Lung (tissue), 12 donors: ENCODE data around the gene RGS17. TPM values are rescaled to one million over a fixed set of nuclear protein-coding genes. Genes with fewer than 3 reads are reported as not detected.

ENCODE experiments used
- ATAC-seq: fragments of 200-7000 bp; cut with Tn5 transposase; one replicate; pipeline ENCODE4 v1.9.1; 2020; ENCODE audit warnings: moderate number of reproducible peaks; ENCODE audit not compliant: insufficient read depth, low FRiP score
- DNase-seq, 3 donors: peaks; one replicate each; pipeline ENCODE4 v3.0.0-alpha.2; 2013 to 2017
- H3K27ac ChIP-seq, 2 donors: one replicate each; pipeline ENCODE4 v1.5.1; 2013; ENCODE audit warnings: mild to moderate bottlenecking in 2 of 2, moderate library complexity in 2 of 2, control low read depth in 1 of 2, inconsistent platforms in 1 of 2, low read depth in 1 of 2, low read length in 1 of 2
- H3K27me3 ChIP-seq, 3 donors: one replicate each; pipeline ENCODE4 v1.5.1; 2013; ENCODE audit warnings: low read length in 2 of 3; ENCODE audit not compliant: control insufficient read depth in 3 of 3, insufficient read depth in 3 of 3
- H3K36me3 ChIP-seq, 4 donors: one replicate each; pipeline ENCODE4 v1.5.1; 2013; ENCODE audit warnings: low read length in 4 of 4, mild to moderate bottlenecking in 1 of 4, moderate library complexity in 1 of 4; ENCODE audit not compliant: control insufficient read depth in 4 of 4, insufficient read depth in 4 of 4
- H3K4me1 ChIP-seq, 5 donors: one replicate each; pipeline ENCODE4 v1.5.1; 2013; ENCODE audit warnings: low read length in 5 of 5, mild to moderate bottlenecking in 2 of 5, moderate library complexity in 1 of 5; ENCODE audit not compliant: control insufficient read depth in 5 of 5, insufficient read depth in 5 of 5
- H3K4me3 ChIP-seq: one replicate; pipeline ENCODE4 v1.5.1; 2013; ENCODE audit warnings: mild to moderate bottlenecking, control low read depth, moderate library complexity
- H3K9ac ChIP-seq, 2 donors: one replicate each; pipeline ENCODE4 v1.5.1; 2013; ENCODE audit warnings: low read length in 2 of 2, control low read depth in 1 of 2; ENCODE audit not compliant: insufficient read depth in 1 of 2
- H3K9me3 ChIP-seq, 4 donors: one replicate each; pipeline ENCODE4 v1.5.1; 2013; ENCODE audit warnings: low read length in 3 of 4, mild to moderate bottlenecking in 1 of 4, moderate library complexity in 1 of 4; ENCODE audit not compliant: control insufficient read depth in 4 of 4, insufficient read depth in 3 of 4
- WGBS, 2 donors: extraction: QIAGEN DNeasy Blood & Tissue Kit; methylation state at CpG; one replicate each; pipeline ENCODE4 v1.1.7; 2013; 5-methylcytosine and 5-hydroxymethylcytosine counted together
- polyA plus RNA-seq, 2 donors: library from polyadenylated mRNA; stranded (reverse); fragments of 200-250 nt; gene quantifications; one replicate each; pipeline ENCODE4 v1.2.1, GENCODE V29; 2013
- total RNA-seq, 2 donors: library from RNA; depleted of rRNA in 1 of 2; stranded (reverse); fragments of >200 nt in 1 of 2; gene quantifications; one replicate each; pipeline ENCODE4 v1.2.1, GENCODE V29; 2014 to 2021
- TF ChIP-seq, protein P1 (sequence below): IDR thresholded peaks from 2 replicates; pipeline ENCODE4 v1.5.1; 2012; ENCODE audit warnings: mild to moderate bottlenecking; ENCODE audit errors: control extremely low read depth, extremely low read depth
- donor health status: control.
- donor health status: control.
- donor health status: Bipolar disorder and iron deficiency.
- donor health status: healthy.
- donor health status: DM: yes; HTN: yes; CAD: no.

The RGS17 gene
- total and polyA plus RNA-seq, 4 donors: 0.17 to 1.7 (median 0.41) TPM

DNA sequence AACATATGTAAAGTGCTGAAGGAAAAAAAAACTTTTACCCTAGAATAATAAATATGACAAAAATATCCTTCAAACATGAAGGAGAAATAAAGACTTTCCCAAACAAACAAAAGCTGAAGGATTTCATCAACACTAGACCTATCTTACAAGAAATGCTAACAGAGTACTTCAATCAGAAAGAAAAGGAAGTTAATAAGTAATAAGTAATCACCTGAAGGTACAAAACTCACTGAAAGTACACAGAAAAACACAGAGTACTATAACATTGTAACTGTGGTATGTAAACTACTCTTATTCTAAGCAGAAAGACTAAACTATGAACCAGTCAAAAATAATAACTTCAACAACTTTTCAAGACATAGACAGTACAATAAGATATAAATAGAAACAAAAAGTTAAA is 67.1 kb downstream of the RGS17 start:
- no peak overlapping the region for H3K4me3 ChIP-seq
- H3K27me3 ChIP-seq: no peaks in the 10 kb centered on the region
- TF ChIP-seq, protein P1, sequence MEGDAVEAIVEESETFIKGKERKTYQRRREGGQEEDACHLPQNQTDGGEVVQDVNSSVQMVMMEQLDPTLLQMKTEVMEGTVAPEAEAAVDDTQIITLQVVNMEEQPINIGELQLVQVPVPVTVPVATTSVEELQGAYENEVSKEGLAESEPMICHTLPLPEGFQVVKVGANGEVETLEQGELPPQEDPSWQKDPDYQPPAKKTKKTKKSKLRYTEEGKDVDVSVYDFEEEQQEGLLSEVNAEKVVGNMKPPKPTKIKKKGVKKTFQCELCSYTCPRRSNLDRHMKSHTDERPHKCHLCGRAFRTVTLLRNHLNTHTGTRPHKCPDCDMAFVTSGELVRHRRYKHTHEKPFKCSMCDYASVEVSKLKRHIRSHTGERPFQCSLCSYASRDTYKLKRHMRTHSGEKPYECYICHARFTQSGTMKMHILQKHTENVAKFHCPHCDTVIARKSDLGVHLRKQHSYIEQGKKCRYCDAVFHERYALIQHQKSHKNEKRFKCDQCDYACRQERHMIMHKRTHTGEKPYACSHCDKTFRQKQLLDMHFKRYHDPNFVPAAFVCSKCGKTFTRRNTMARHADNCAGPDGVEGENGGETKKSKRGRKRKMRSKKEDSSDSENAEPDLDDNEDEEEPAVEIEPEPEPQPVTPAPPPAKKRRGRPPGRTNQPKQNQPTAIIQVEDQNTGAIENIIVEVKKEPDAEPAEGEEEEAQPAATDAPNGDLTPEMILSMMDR: no peak
- H3K9ac ChIP-seq: no peak overlapping the region
- peaks cover 0 to 10% (median 4%) of the 10 kb centered on the region in 4 donors for H3K9me3 ChIP-seq
- H3K4me1 ChIP-seq: no peaks in the 10 kb centered on the region
- ATAC-seq (no peak), DNase-seq (no peak)
- H3K27ac ChIP-seq: no peak overlapping the region
- H3K36me3 ChIP-seq: no peaks in the 10 kb centered on the region

DNA sequence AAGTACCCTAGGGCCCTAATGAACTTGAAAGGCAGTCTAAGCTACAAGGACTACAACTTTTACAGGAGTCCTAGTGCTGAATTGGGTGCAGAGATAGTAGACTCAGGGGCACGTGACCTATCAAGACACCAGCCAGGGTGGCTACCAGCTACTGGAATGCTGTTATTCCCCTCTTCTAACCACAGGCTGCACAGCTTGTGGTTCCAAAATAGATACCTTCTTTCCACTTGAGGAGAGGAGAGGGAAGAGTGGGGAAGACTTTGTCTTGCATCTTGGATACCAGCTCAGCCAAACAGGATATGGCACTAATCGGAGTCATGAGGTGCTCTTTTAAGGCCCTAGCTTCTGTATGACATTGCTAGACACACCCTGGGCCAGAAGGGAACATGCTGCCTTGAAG is 68.6 kb downstream of the RGS17 start:
- DNase-seq (no peak), ATAC-seq (no peak)
- Histone ChIP-seq H3K9me3 (peaks cover 0 to 10% (median 4%) of the 10 kb centered on the region in 4 donors), H3K9ac (no peak overlapping the region), H3K4me3 (no peak overlapping the region), H3K4me1 (no peaks in the 10 kb centered on the region), H3K27ac (no peak overlapping the region), H3K36me3 (no peaks in the 10 kb centered on the region), H3K27me3 (no peaks in the 10 kb centered on the region)
- TF ChIP-seq, protein P1: no peak
- WGBS, 2 donors: 91 to 96% methylated on average over 2 of the region's 2 CpGs

DNA sequence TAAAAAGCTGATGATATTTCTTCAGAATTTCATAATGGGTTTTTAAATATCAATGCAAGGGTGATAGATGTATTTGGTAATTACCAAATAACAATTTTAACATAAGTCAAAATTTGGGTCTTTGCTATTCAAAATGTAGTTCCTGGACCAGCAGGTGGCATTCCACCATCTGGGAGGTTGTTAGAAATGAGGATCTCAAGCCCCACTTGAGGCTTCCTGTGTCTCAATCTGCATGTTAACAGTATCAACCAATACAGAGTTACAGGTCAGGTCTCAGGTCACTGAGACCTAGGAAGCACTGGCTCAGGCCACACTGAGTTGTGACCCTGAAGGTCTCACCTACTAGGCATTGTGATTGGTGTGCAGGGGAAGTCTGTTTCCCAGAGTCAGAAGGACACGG is 71.3 kb downstream of the RGS17 start:
- Histone ChIP-seq H3K27me3 (no peaks in the 10 kb centered on the region), H3K9ac (no peak overlapping the region), H3K4me3 (no peak overlapping the region), H3K4me1 (no peaks in the 10 kb centered on the region), H3K9me3 (peaks cover 0 to 10% (median 4%) of the 10 kb centered on the region in 4 donors), H3K27ac (no peak overlapping the region), H3K36me3 (no peaks in the 10 kb centered on the region)
- TF ChIP-seq, protein P1: no peak
- ATAC-seq (no peak), DNase-seq (no peak)
- 81 to 86% methylated on average over 1 of the region's 1 CpG for WGBS, 2 donors

DNA sequence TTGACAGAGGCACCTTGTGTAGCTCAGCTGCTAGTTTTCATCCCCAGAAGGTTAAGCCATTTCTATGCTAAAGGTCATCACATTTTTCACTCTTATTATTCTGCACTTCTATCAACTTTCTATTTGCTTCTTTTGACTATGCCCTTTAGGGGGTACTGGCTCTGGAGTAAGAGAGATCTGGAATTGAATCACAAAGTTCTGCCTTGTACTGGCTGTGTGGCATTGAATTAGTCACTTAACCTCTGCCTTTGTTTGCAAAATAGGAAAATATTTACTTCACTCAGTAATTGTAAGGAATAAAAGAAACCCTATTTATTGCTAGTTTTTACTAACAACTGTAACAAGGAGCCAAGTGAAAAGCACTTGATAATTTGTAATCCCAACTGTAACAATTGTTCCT is 71.8 kb downstream of the RGS17 start:
- TF ChIP-seq, protein P1: no peak
- Histone ChIP-seq H3K36me3 (no peaks in the 10 kb centered on the region), H3K4me1 (no peaks in the 10 kb centered on the region), H3K9me3 (peaks cover 0 to 10% (median 4%) of the 10 kb centered on the region in 4 donors), H3K27me3 (no peaks in the 10 kb centered on the region), H3K4me3 (no peak overlapping the region), H3K9ac (no peak overlapping the region), H3K27ac (no peak overlapping the region)
- DNase-seq: no peak
- ATAC-seq: no peak
